PFSK-1 (cell line): Measurements from ENCODE around the gene CLBA1.

Experiments used
- FOXP2 ChIP-seq: optimal IDR thresholded peaks from 2 replicates; pipeline ENCODE3; 2011; ENCODE audit warnings: borderline replicate concordance, control low read depth, inconsistent platforms; ENCODE audit not compliant: insufficient read depth; ENCODE audit errors: extremely low read length, extremely low read depth
- POLR2AphosphoS5 ChIP-seq: IDR thresholded peaks from 2 replicates; pipeline ENCODE4 v1.6.1; 2012; ENCODE audit warnings: low read depth, mild to moderate bottlenecking, control low read depth, low read length, moderate library complexity
- SIN3A ChIP-seq: IDR thresholded peaks from 2 replicates; pipeline ENCODE4 v1.6.1; 2012; ENCODE audit warnings: mild to moderate bottlenecking, low read length, moderate library complexity, borderline replicate concordance; ENCODE audit not compliant: insufficient read depth
- TAF1 ChIP-seq: IDR thresholded peaks from 2 replicates; pipeline ENCODE4 v1.6.1; 2012; ENCODE audit warnings: low read length, control low read depth, borderline replicate concordance; ENCODE audit not compliant: insufficient read depth
- TF ChIP-seq, protein P1 (sequence below), 2 experiments: IDR thresholded peaks; 2 replicates each; pipeline versions ENCODE4 v1.6.1 to v1.8.0; 2011 to 2012; ENCODE audit warnings: low read depth in 2 of 2, low read length in 2 of 2, control low read depth in 1 of 2, inconsistent platforms in 1 of 2, mild to moderate bottlenecking in 1 of 2, moderate library complexity in 1 of 2; ENCODE audit not compliant: insufficient read depth in 1 of 2

The CLBA1 gene

DNA sequence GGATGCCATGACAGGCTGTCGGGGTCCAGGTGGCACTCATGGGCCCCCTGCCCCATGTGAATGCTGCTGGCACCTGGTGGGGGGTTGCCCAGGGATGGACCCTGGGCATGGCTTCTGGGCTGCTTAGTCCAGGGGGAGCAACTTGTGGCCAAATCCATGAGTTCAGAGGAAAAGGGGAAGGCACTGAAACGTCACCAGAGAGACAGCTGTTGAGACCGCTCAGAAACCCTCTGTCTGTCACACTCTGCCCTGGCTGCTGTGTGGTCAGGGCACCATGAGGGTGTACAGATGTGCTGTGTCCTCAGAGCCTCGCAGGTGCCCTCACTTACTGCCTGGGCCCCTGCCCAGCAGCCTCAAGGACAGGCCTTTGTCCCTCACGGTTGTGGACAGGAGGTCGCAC lies 9.4 kb downstream of the CLBA1 start:
- TF ChIP-seq TAF1: no peak
- no peak for TF ChIP-seq FOXP2
- no peak for TF ChIP-seq POLR2AphosphoS5
- TF ChIP-seq SIN3A: no peak
- TF ChIP-seq, protein P1, sequence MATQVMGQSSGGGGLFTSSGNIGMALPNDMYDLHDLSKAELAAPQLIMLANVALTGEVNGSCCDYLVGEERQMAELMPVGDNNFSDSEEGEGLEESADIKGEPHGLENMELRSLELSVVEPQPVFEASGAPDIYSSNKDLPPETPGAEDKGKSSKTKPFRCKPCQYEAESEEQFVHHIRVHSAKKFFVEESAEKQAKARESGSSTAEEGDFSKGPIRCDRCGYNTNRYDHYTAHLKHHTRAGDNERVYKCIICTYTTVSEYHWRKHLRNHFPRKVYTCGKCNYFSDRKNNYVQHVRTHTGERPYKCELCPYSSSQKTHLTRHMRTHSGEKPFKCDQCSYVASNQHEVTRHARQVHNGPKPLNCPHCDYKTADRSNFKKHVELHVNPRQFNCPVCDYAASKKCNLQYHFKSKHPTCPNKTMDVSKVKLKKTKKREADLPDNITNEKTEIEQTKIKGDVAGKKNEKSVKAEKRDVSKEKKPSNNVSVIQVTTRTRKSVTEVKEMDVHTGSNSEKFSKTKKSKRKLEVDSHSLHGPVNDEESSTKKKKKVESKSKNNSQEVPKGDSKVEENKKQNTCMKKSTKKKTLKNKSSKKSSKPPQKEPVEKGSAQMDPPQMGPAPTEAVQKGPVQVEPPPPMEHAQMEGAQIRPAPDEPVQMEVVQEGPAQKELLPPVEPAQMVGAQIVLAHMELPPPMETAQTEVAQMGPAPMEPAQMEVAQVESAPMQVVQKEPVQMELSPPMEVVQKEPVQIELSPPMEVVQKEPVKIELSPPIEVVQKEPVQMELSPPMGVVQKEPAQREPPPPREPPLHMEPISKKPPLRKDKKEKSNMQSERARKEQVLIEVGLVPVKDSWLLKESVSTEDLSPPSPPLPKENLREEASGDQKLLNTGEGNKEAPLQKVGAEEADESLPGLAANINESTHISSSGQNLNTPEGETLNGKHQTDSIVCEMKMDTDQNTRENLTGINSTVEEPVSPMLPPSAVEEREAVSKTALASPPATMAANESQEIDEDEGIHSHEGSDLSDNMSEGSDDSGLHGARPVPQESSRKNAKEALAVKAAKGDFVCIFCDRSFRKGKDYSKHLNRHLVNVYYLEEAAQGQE (IDR thresholded peaks at IDR 0.05; ENCODE audit: insufficient read depth in 1 of 2, low read depth in 2 of 2, low read length in 2 of 2): no peak

DNA sequence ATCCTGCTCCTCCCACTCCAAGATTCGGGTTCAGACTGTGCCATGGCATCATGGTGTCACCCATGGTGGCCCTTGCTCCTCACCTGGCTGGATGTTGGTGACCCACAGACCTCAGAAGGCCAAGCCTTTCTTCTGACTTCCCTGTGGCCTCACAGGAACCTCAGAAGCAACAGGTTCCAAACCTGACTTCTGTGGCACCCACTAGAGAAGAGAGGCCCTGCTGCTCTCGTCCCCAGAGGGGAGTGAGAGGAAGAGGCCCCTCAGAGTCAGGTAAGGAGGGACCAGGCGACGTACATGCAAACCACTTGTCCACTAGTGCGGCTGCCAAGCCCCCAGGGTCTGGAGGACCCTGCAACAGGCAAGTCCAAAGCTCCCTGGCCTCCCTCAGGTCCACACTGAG lies 10.4 kb downstream of the CLBA1 start:
- TF ChIP-seq FOXP2: no peak
- TF ChIP-seq TAF1: no peak
- no peak for TF ChIP-seq SIN3A
- no peak for TF ChIP-seq POLR2AphosphoS5
- TF ChIP-seq, protein P1 (IDR thresholded peaks at IDR 0.05; ENCODE audit: insufficient read depth in 1 of 2, low read depth in 2 of 2, low read length in 2 of 2): no peak

DNA sequence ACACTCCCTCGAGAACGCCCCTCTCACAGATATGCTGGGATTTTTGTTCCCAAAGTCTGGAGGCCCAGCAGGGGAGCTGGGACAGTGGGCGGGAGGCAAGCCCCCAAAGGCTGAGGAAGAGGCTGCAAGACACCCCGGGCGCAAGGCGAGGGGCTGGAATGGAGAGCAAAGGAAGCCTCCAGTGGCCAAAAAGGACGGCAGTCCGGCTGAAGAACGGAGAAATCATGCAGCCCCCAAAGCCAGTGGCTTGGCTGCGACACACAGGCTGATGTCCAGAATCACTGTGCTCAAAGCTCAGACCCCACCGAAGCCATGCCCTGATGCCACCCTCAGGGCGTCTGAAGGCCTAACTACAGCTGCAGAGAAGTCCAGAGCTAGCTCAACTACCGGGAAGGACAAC lies 10.9 kb downstream of the CLBA1 start:
- no peak for TF ChIP-seq POLR2AphosphoS5
- TF ChIP-seq SIN3A: no peak
- TF ChIP-seq, protein P1 (IDR thresholded peaks at IDR 0.05; ENCODE audit: insufficient read depth in 1 of 2, low read depth in 2 of 2, low read length in 2 of 2): no peak
- TF ChIP-seq FOXP2: no peak
- TF ChIP-seq TAF1: no peak

DNA sequence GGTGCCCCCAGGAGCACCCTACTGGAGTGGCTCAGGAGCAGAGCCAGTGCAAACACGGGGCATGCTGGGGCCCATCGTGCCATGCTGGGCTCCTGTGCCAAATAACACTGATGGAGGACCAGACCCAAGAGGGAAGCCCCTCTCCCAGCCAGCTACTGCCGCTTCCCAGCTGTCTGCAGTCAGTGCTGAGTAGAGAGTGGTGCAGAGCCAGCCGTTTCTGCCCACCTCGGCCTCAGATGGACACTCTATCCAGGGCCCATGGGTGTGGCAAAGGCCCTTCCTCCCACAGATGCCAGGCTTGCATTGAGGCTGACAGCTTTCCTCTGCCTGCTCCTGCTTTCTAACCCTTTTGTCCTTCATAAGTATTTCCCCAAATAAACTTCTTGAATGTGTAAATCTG lies 13.2 kb downstream of the CLBA1 start:
- no peak for TF ChIP-seq POLR2AphosphoS5
- TF ChIP-seq, protein P1 (IDR thresholded peaks at IDR 0.05; ENCODE audit: insufficient read depth in 1 of 2, low read depth in 2 of 2, low read length in 2 of 2): no peak
- no peak for TF ChIP-seq TAF1
- TF ChIP-seq FOXP2: no peak
- TF ChIP-seq SIN3A: no peak

DNA sequence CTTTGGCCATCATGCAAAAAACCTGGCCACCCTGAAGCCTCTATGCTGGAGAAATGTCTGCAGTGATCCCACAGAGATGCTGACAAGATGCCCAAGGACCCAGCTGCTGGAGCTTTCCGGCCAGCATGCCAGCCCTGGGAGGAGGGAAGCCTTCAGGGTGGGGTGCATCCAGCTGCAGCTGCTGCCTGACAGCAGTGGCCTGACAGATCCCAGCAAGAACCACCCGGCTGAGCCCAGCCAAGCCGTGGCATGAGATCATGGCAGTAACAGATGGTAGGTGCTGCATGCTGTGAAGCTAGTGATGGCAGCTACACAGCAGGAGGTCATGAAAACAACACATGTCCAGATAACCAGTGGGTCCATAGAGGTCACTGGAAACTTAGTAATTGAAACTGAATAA lies 13.8 kb downstream of the CLBA1 start:
- TF ChIP-seq POLR2AphosphoS5: no peak

DNA sequence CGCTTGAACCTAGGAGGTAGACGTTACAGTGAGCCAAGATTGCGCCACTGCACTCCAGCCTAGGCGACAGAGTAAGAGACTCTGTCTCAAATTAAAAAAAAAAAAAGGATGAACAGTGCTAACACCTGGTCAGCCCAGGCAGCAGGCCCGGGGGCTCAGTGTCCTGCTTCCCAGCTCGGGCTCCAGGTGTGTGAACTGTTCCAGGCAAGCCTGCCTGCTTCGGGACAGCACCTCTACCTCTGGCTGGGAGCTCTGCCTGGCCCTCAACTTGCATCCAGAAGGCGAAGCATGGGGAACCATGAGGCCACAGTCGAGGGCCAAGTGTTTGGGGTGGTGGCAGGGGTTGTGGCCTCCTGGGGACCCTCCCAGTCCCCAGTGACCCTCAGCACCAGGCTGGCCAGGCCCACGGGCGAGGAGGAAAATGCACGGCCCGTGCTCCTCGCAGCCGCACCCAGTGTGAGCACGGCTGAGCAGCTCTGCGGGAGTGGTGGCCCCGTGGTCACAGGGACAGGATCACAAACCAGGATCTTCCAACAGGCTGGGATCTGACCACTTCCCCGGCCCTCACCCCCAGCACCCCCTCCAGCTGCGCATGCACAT lies 19.8 kb downstream of the CLBA1 start:
- TF ChIP-seq TAF1 (no peak), SIN3A (no peak), POLR2AphosphoS5 (no peak), FOXP2 (no peak)
- TF ChIP-seq, protein P1 (IDR thresholded peaks at IDR 0.05; ENCODE audit: insufficient read depth in 1 of 2, low read depth in 2 of 2, low read length in 2 of 2): no peak
